H1 (cell line): Measurements from ENCODE around the gene BUD23. TPM values are rescaled to one million over a fixed set of nuclear protein-coding genes. Genes with fewer than 3 reads are reported as not detected.

ENCODE experiments used
- CTCF ChIA-PET: fragments of 300-600 bp; sonication (Branson Sonifier 250); formaldehyde crosslinking; loops from one replicate; lab custom pipeline; 2021; ENCODE audit not compliant: partially characterized antibody; lab: Charles Lee
- POLR2A ChIA-PET: fragments of 300-600 bp; sonication (Branson Sonifier 250); formaldehyde crosslinking; loops from one replicate; lab custom pipeline; 2021; ENCODE audit warnings: inconsistent platforms; ENCODE audit not compliant: partially characterized antibody; lab: Charles Lee
- DNase-seq, 2 experiments: peaks; one replicate each; pipeline versions ENCODE4 v3.0.0 to v3.0.0-alpha.2; 2010 to 2022; ENCODE audit warnings: low spot score in 2 of 2, low read depth in 1 of 2, mixed read lengths in 1 of 2
- FAIRE-seq: peaks from 2 replicates; lab custom pipeline; 2011; peaks lifted over from hg19 to GRCh38; lab: Jason Lieb, UNC
- H2AFZ ChIP-seq: 2 replicates; pipeline ENCODE4 v1.8.1; 2012; ENCODE audit warnings: low read length, inconsistent platforms
- H2AK5ac ChIP-seq: 2 replicates; pipeline ENCODE4 v1.6.1; 2013; ENCODE audit warnings: low read depth, low read length
- H2BK120ac ChIP-seq: replicated peaks from 2 replicates; pipeline ENCODE3; 2013; ENCODE audit warnings: low read depth, low read length, inconsistent platforms
- H2BK12ac ChIP-seq: 2 replicates; pipeline ENCODE4 v1.6.1; 2013; ENCODE audit warnings: low read depth, low read length
- H2BK15ac ChIP-seq: 2 replicates; pipeline ENCODE4 v1.6.1; 2013; ENCODE audit warnings: low read length
- H2BK20ac ChIP-seq: 2 replicates; pipeline ENCODE4 v1.6.1; 2013; ENCODE audit warnings: low read length
- H2BK5ac ChIP-seq: 2 replicates; pipeline ENCODE4 v1.6.1; 2013; ENCODE audit warnings: low read depth, low read length
- H3K14ac ChIP-seq: 2 replicates; pipeline ENCODE4 v1.6.1; 2013; ENCODE audit warnings: inconsistent platforms; ENCODE audit not compliant: insufficient read length
- H3K18ac ChIP-seq: 2 replicates; pipeline ENCODE4 v1.6.1; 2013; ENCODE audit warnings: low read length; ENCODE audit errors: extremely low read depth
- H3K23ac ChIP-seq: 2 replicates; pipeline ENCODE4 v1.6.1; 2013; ENCODE audit warnings: inconsistent platforms; ENCODE audit not compliant: insufficient read length
- H3K23me2 ChIP-seq: 2 replicates; pipeline ENCODE4 v1.6.1; 2013; ENCODE audit warnings: low read depth, low read length
- H3K27ac ChIP-seq: 2 replicates; pipeline ENCODE4 v1.6.1; 2011; ENCODE audit warnings: low read depth, low read length, inconsistent platforms
- H3K27me3 ChIP-seq, 4 experiments: replicated peaks in 1 of 4; 1 replicate in 1 of 4; 2 replicates in 3 of 4; pipeline versions ENCODE4 v1.6.1 to v1.8.1; 2011 to 2013; ENCODE audit warnings: low read length in 3 of 4, mild to moderate bottlenecking in 3 of 4, inconsistent platforms in 2 of 4, mixed read lengths in 2 of 4, moderate library complexity in 1 of 4; ENCODE audit not compliant: control insufficient read depth in 3 of 4, insufficient read depth in 3 of 4; ENCODE audit errors: extremely low read depth in 1 of 4
- H3K36me3 ChIP-seq, 4 experiments: 2 replicates each; pipeline versions ENCODE4 v1.6.1 to v1.8.1; 2011 to 2013; ENCODE audit warnings: mild to moderate bottlenecking in 4 of 4, low read length in 3 of 4, moderate library complexity in 2 of 4, control low read depth in 1 of 4, inconsistent platforms in 1 of 4; ENCODE audit not compliant: insufficient read depth in 4 of 4, control insufficient read depth in 2 of 4
- H3K4ac ChIP-seq: replicated peaks from 2 replicates; pipeline ENCODE3; 2013; ENCODE audit warnings: low read length, low read depth, mixed read lengths, inconsistent platforms; ENCODE audit not compliant: insufficient read length
- H3K4me1 ChIP-seq, 4 experiments: replicated peaks in 1 of 4; 1 replicate in 1 of 4; 2 replicates in 3 of 4; pipeline versions ENCODE4 v1.6.1 to v1.8.1; 2011 to 2013; ENCODE audit warnings: low read length in 3 of 4, inconsistent platforms in 2 of 4, mixed read lengths in 1 of 4; ENCODE audit not compliant: insufficient read depth in 4 of 4, control insufficient read depth in 3 of 4
- H3K4me2 ChIP-seq, 2 experiments: 2 replicates each; pipeline versions ENCODE4 v1.6.1 to v1.8.1; 2011 to 2013; ENCODE audit warnings: low read depth in 2 of 2, low read length in 2 of 2, control low read depth in 1 of 2, inconsistent platforms in 1 of 2, mild to moderate bottlenecking in 1 of 2; ENCODE audit not compliant: insufficient read depth in 1 of 2
- H3K4me3 ChIP-seq, 4 experiments: fragments of 200-600, 300-600 bp in 1 of 4; sonication (generic), shearing (Covaris generic), sonication (Bioruptor Twin) in 1 of 4; 2 replicates each; pipeline versions ENCODE4 v1.5.1 to v1.8.1; 2011 to 2016; ENCODE audit warnings: low read length in 4 of 4, low read depth in 3 of 4, control low read depth in 2 of 4, inconsistent platforms in 2 of 4, mild to moderate bottlenecking in 2 of 4, mixed read lengths in 1 of 4, moderate library complexity in 1 of 4; ENCODE audit not compliant: insufficient read depth in 2 of 4; ENCODE audit errors: extremely low read depth in 1 of 4
- H3K56ac ChIP-seq: replicated peaks from 2 replicates; pipeline ENCODE3; 2013; ENCODE audit warnings: low read depth, mild to moderate bottlenecking, mixed read lengths, low read length, inconsistent platforms; ENCODE audit not compliant: insufficient read length
- H3K79me1 ChIP-seq: 2 replicates; pipeline ENCODE4 v1.6.1; 2013; ENCODE audit warnings: low read depth, low read length, control low read depth
- H3K79me2 ChIP-seq, 2 experiments: 2 replicates each; pipeline versions ENCODE4 v1.6.1 to v1.8.1; 2012 to 2013; ENCODE audit warnings: low read length in 2 of 2, mild to moderate bottlenecking in 2 of 2, inconsistent platforms in 1 of 2; ENCODE audit not compliant: insufficient read depth in 2 of 2, control insufficient read depth in 1 of 2
- H3K9ac ChIP-seq, 4 experiments: replicated peaks in 1 of 4; 1 replicate in 1 of 4; 2 replicates in 3 of 4; pipeline versions ENCODE4 v1.6.1 to v1.8.1; 2011 to 2013; ENCODE audit warnings: low read depth in 3 of 4, low read length in 3 of 4, control low read depth in 2 of 4, mild to moderate bottlenecking in 2 of 4, moderate library complexity in 2 of 4, inconsistent platforms in 1 of 4; ENCODE audit errors: extremely low read depth in 1 of 4
- H3K9me3 ChIP-seq, 2 experiments: 2 replicates each; pipeline versions ENCODE4 v1.6.1 to v1.8.1; 2012 to 2013; ENCODE audit warnings: mild to moderate bottlenecking in 2 of 2, moderate library complexity in 2 of 2, control low read depth in 1 of 2, inconsistent platforms in 1 of 2, low read depth in 1 of 2, low read length in 1 of 2, mixed read lengths in 1 of 2; ENCODE audit not compliant: insufficient read depth in 2 of 2
- H4K20me1 ChIP-seq, 2 experiments: replicated peaks in 1 of 2; 2 replicates each; pipeline versions ENCODE3 to v1.8.1; 2011 to 2013; ENCODE audit warnings: inconsistent platforms in 2 of 2, low read length in 2 of 2, mild to moderate bottlenecking in 1 of 2; ENCODE audit not compliant: insufficient read depth in 2 of 2, control insufficient read depth in 1 of 2
- H4K5ac ChIP-seq: 2 replicates; pipeline ENCODE4 v1.6.1; 2013; ENCODE audit warnings: low read length, low read depth, mixed read lengths, inconsistent platforms; ENCODE audit not compliant: insufficient read length
- H4K8ac ChIP-seq: 2 replicates; pipeline ENCODE4 v1.8.0; 2013; ENCODE audit warnings: mild to moderate bottlenecking, moderate library complexity, low read length, inconsistent platforms; ENCODE audit not compliant: insufficient read depth; ENCODE audit errors: extremely low read depth
- H4K91ac ChIP-seq: replicated peaks from 2 replicates; pipeline ENCODE3; 2013; ENCODE audit warnings: low read length, mixed read lengths, inconsistent platforms; ENCODE audit not compliant: insufficient read length
- ATF3 ChIP-seq: IDR thresholded peaks from 2 replicates; pipeline ENCODE4 v1.6.1; 2011; ENCODE audit warnings: low read depth, mild to moderate bottlenecking, low read length; ENCODE audit not compliant: insufficient read depth
- BRCA1 ChIP-seq: IDR thresholded peaks from 2 replicates; pipeline ENCODE4 v1.6.1; 2012; ENCODE audit warnings: low read depth, low read length, improper control_type of control experiment
- CEBPB ChIP-seq: IDR thresholded peaks from 2 replicates; pipeline ENCODE4 v1.6.1; 2012; ENCODE audit warnings: low read depth, low read length
- CREB1 ChIP-seq: IDR thresholded peaks from 2 replicates; pipeline ENCODE4 v1.6.1; 2012; ENCODE audit warnings: inconsistent platforms
- GTF2F1 ChIP-seq: IDR thresholded peaks from 2 replicates; pipeline ENCODE4 v1.6.1; 2012; ENCODE audit warnings: low read depth, low read length, improper control_type of control experiment, borderline replicate concordance
- JUN ChIP-seq: IDR thresholded peaks from 2 replicates; pipeline ENCODE4 v1.6.1; 2011; ENCODE audit warnings: low read depth, mild to moderate bottlenecking, improper control_type of control experiment, low read length
- KDM1A ChIP-seq: fragments of 200-600, 300-600 bp; sonication (generic); IDR thresholded peaks from 2 replicates; pipeline ENCODE4 v1.7.1; 2016; ENCODE audit warnings: mild to moderate bottlenecking, low read length, borderline replicate concordance
- NANOG ChIP-seq: IDR thresholded peaks from 2 replicates; pipeline ENCODE4 v1.6.1; 2011; ENCODE audit warnings: low read length, low read depth, mild to moderate bottlenecking, inconsistent platforms; ENCODE audit not compliant: insufficient read depth, poor library complexity, severe bottlenecking
- POLR2AphosphoS5 ChIP-seq: IDR thresholded peaks from 2 replicates; pipeline ENCODE4 v1.6.1; 2011; ENCODE audit warnings: low read depth, low read length
- RFX5 ChIP-seq: IDR thresholded peaks from 2 replicates; pipeline ENCODE4 v1.6.1; 2011; ENCODE audit warnings: low read depth, low read length, improper control_type of control experiment, borderline replicate concordance
- SP2 ChIP-seq: IDR thresholded peaks from 2 replicates; pipeline ENCODE4 v1.6.1; 2012; ENCODE audit warnings: mild to moderate bottlenecking, low read length, inconsistent platforms
- WGBS, 2 experiments: shearing (Covaris generic) in 1 of 2; methylation state at CpG; one replicate each; pipeline versions ENCODE4 v1.1.6 to v1.1.7; 2013 to 2015; ENCODE audit warnings: low lambda C conversion rate in 2 of 2, mixed read lengths in 2 of 2, inconsistent platforms in 1 of 2, low coverage in 1 of 2, missing lambda C conversion rate in 1 of 2; ENCODE audit not compliant: insufficient replicate concordance in 2 of 2, insufficient coverage in 1 of 2, insufficient read length in 1 of 2; ENCODE audit errors: extremely low coverage in 1 of 2, missing lambda C conversion rate in 1 of 2; 5-methylcytosine and 5-hydroxymethylcytosine counted together
- polyA plus RNA-seq, 7 experiments: library from polyadenylated mRNA; depleted of rRNA in 3 of 7; stranded (reverse) in 5 of 7; unstranded in 2 of 7; fragments of >200 nt in 5 of 7; fragments of 200-250 nt in 2 of 7; gene quantifications; 1 replicate in 5 of 7; 2 replicates in 1 of 7; 4 replicates in 1 of 7; pipeline versions ENCODE4 v1.2.1 to v1.2.3, GENCODE V29; 2011 to 2013; ENCODE audit warnings: missing spikeins in 2 of 7, mixed read lengths in 2 of 7
- total RNA-seq: library from RNA; stranded (reverse); fragmentation: NEBNext Ultra II Directional; extraction: Animal tissue kit (Norgen Biotek cat#: 25700); gene quantifications from 2 replicates; pipeline ENCODE4 v1.2.1, GENCODE V29; 2021

The BUD23 gene
- total and polyA plus RNA-seq, 2 of the 8 experiments (the other 6 are each of a cell fraction or from before 2014, with no cell fraction given) = 72.3 to 78.4 TPM

GRCh38 chr7:73647725-73648592 is 35.4 kb upstream of the BUD23 start:
- H3K9me3 ChIP-seq = no peaks in the 10 kb centered on the region
- H3K27me3 ChIP-seq = peaks cover 0 to 30% (median 25%) of the 10 kb centered on the region in 4 experiments; a peak in 6 of 7 replicates
- WGBS, 2 experiments = 2 to 80% methylated on average over 1 to 28 of the region's 62 CpGs
- no peak overlapping the region for H4K5ac ChIP-seq
- ChIA-PET POLR2A (interaction anchor here (1.6 to 1.9 kb wide), 3 partner anchors 10 to 95 kb away, joined by 3 to 4 read pairs (median 4); no protein-coding TSS in a partner anchor), CTCF (interaction anchor here (1.5 to 1.8 kb wide), 3 partner anchors 21 to 53 kb away, joined by 3 to 5 read pairs (median 4); no protein-coding TSS in a partner anchor)
- H3K9ac ChIP-seq = peak overlapping the region in 1 of 4 experiments; percentile 40; a peak in 2 of 7 replicates
- peak overlapping the region; percentile 73; the same call in 1 of the 2 replicates for H4K8ac ChIP-seq
- no peak overlapping the region for H2BK120ac ChIP-seq
- no peak overlapping the region for H2AK5ac ChIP-seq
- H3K79me2 ChIP-seq = no peaks in the 10 kb centered on the region
- H2BK5ac ChIP-seq = no peak overlapping the region; the same call in 1 of the 2 replicates
- no peaks in the 10 kb centered on the region for H3K36me3 ChIP-seq
- no peaks in the 10 kb centered on the region for H4K20me1 ChIP-seq
- peak overlapping the region; percentile 48; the same call in 1 of the 2 replicates for H2BK20ac ChIP-seq
- DNase-seq = peak in 1 of 2 experiments; percentile 76
- no peak for FAIRE-seq
- H3K79me1 ChIP-seq = no peaks in the 10 kb centered on the region
- no peak overlapping the region for H3K27ac ChIP-seq
- peak overlapping the region; percentile 38 to 72 (median 50) for H3K4me3 ChIP-seq
- no peak overlapping the region for H3K4ac ChIP-seq
- H4K91ac ChIP-seq = peak overlapping the region; percentile 84
- no peak overlapping the region; the same call in 1 of the 2 replicates for H3K18ac ChIP-seq
- no peak overlapping the region for H3K14ac ChIP-seq
- peak overlapping the region; percentile 81; the same call in 1 of the 2 replicates for H2BK15ac ChIP-seq
- peak overlapping the region; percentile 7; the same call in 1 of the 2 replicates for H2AFZ ChIP-seq
- no peak overlapping the region for H3K56ac ChIP-seq
- peak overlapping the region; percentile 77; the same call in 1 of the 2 replicates for H2BK12ac ChIP-seq
- peaks cover 8% of the 10 kb centered on the region; the same call in 1 of the 2 replicates for H3K23me2 ChIP-seq
- peaks cover 0 to 14% (median 7%) of the 10 kb centered on the region in 4 experiments; a peak in 6 of 7 replicates for H3K4me1 ChIP-seq
- peak overlapping the region; percentile 46 to 87 for H3K4me2 ChIP-seq
- H3K23ac ChIP-seq = no peak overlapping the region
- TF ChIP-seq SP2 (no peak), BRCA1 (no peak), CREB1 (no peak), RFX5 (no peak), KDM1A (no peak), POLR2AphosphoS5 (no peak), CEBPB (no peak), ATF3 (no peak), NANOG (no peak), GTF2F1 (no peak), JUN (no peak)
